ENCODE measurements around the gene AP1S1. TPM values are rescaled to one million over a fixed set of nuclear protein-coding genes. Genes with fewer than 3 reads are reported as not detected.
A peak's percentile ranks its signal among the peaks of the same experiment; 100 is the strongest.

AP1S1 gene
- total and polyA plus RNA-seq, 9 of the 15 experiments (the other 6 are each of a cell fraction or from before 2014, with no cell fraction given): 4.4 to 149 (median 89.4) TPM

GRCh38 chr7:101166909-101167644 is 12.8 kb downstream of the AP1S1 start:
- Histone ChIP-seq H3K27ac (ENCODE audit: extremely low read depth, low read depth, low read length) (no peak overlapping the region), H3K4me3 (no peak overlapping the region), H2AFZ (ENCODE audit: low read depth, low read length) (no peak overlapping the region), H3K4me1 (replicated peaks in 1 of 2; ENCODE audit: control insufficient read depth in 2 of 2, insufficient read depth in 2 of 2, low read length in 2 of 2) (peaks cover 36 to 69% of the 10 kb centered on the region in 2 experiments), H3K79me2 (ENCODE audit: control insufficient read depth, insufficient read depth, low read length) (no peaks in the 10 kb centered on the region), H3K9ac (ENCODE audit: insufficient read depth in 1 of 2, low read depth in 2 of 2, low read length in 2 of 2) (no peak overlapping the region; a peak in 1 of 4 replicates), H3K9me1 (ENCODE audit: control insufficient read depth, insufficient read depth, low read length) (peaks cover 6% of the 10 kb centered on the region), H3K36me3 (ENCODE audit: control insufficient read depth, insufficient read depth, low read length) (no peaks in the 10 kb centered on the region; the same call in 2 of the 3 replicates), H3K9me3 (replicated peaks; ENCODE audit: control insufficient read depth, insufficient read depth, low read depth, low read length) (no peaks in the 10 kb centered on the region), H3K4me2 (ENCODE audit: insufficient read depth, low read length) (no peak overlapping the region), H4K20me1 (replicated peaks; ENCODE audit: control insufficient read depth, insufficient read depth, low read length) (peaks cover 26% of the 10 kb centered on the region), H3K27me3 (ENCODE audit: control insufficient read depth in 2 of 2, insufficient read depth in 2 of 2, low read length in 2 of 2) (peaks cover 20 to 37% of the 10 kb centered on the region in 2 experiments; a peak in 4 of 5 replicates)
- under 1% methylated on average over 13 of the region's 19 CpGs for WGBS (ENCODE audit: insufficient coverage, low coverage, missing lambda C conversion rate)
- peak in 2 of 4 experiments; percentile 20 to 58 for DNase-seq (ENCODE audit: extremely low read depth in 1 of 4, low spot score in 3 of 4)
- ChIA-PET POLR2A (no interaction called here), CTCF (ENCODE audit: low intra/inter-chr PET ratio) (no interaction called here)
- in situ Hi-C loops (cut with MboI) (no loop called here), intact Hi-C loops (cut with micrococcal nuclease) (no loop called here)
- no TSS peak for BruUV-seq (replicated peaks)
- no peak for ATAC-seq
- FAIRE-seq: no peak
- no peak for TF ChIP-seq KLF13 (tag; IDR thresholded peaks at IDR 0.05; ENCODE audit: borderline replicate concordance, low read depth)
- no peak for TF ChIP-seq NRF1 (conservative IDR thresholded peaks at IDR 0.05 in 1 of 2, IDR thresholded peaks at IDR 0.05 in 1 of 2)
- TF ChIP-seq KDM1A (IDR thresholded peaks at IDR 0.05): peak; percentile 37 to 50; a peak in 1 of 4 replicates
- peak; percentile 57 for TF ChIP-seq BHLHE40 (IDR thresholded peaks at IDR 0.05; ENCODE audit: low read length)
- TF ChIP-seq CHD4 (IDR thresholded peaks at IDR 0.05; ENCODE audit: insufficient read depth, insufficient replicate concordance, low read depth, low read length, poor library complexity, severe bottlenecking): no peak
- TF ChIP-seq ZNF512 (tag; IDR thresholded peaks at IDR 0.05): peak; percentile 42; the same call in 1 of the 2 replicates
- no peak for TF ChIP-seq BMI1 (IDR thresholded peaks at IDR 0.05; ENCODE audit: low read length)
- no peak for TF ChIP-seq CTCFL (IDR thresholded peaks at IDR 0.05; ENCODE audit: borderline replicate concordance, insufficient read depth, low read depth, low read length, poor library complexity, severe bottlenecking)
- TF ChIP-seq POLR2G (IDR thresholded peaks at IDR 0.05; ENCODE audit: low read depth, low read length): 0 out of 2 replicates have a peak, but pooled peaks have one; percentile 12
- no peak for TF ChIP-seq ZSCAN29 (IDR thresholded peaks at IDR 0.05)
- 0 out of 2 replicates have a peak, but pooled peaks have one; percentile 30 for TF ChIP-seq FOSL1 (tag; conservative IDR thresholded peaks at IDR 0.05)
- no peak for TF ChIP-seq ZFP1 (CRISPR knock-in tag; IDR thresholded peaks at IDR 0.05)
- no peak for TF ChIP-seq HMBOX1 (IDR thresholded peaks at IDR 0.05)
- TF ChIP-seq PATZ1 (CRISPR knock-in tag; IDR thresholded peaks at IDR 0.05; ENCODE audit: borderline replicate concordance): no peak
